Astrocyte (in vitro differentiated cells and primary cell): ENCODE data around the gene SCNN1G. TPM values are rescaled to one million over a fixed set of nuclear protein-coding genes. Genes with fewer than 3 reads are reported as not detected.
"Not testable (repeated sequence)": the region's sequence is repeated elsewhere in the genome, so short reads cannot be mapped to it uniquely, and the experiment has no call there.

Source experiments
- DNase-seq: peaks from one replicate; pipeline ENCODE4 v3.0.0-alpha.2; 2010; ENCODE audit warnings: low read depth
- FAIRE-seq: peaks from 2 replicates; lab custom pipeline; 2011; peaks lifted over from hg19 to GRCh38; lab: Jason Lieb, UNC
- H2AFZ ChIP-seq: 2 replicates; pipeline ENCODE4 v1.6.0; 2012; ENCODE audit warnings: low read depth, low read length, inconsistent platforms
- H3K27ac ChIP-seq: 2 replicates; pipeline ENCODE4 v1.5.1; 2011; ENCODE audit warnings: low read depth, low read length, inconsistent platforms
- H3K27me3 ChIP-seq: 2 replicates; pipeline ENCODE4 v1.6.0; 2011; ENCODE audit warnings: low read length, inconsistent platforms; ENCODE audit not compliant: insufficient read depth
- H3K36me3 ChIP-seq: 2 replicates; pipeline ENCODE4 v1.5.1; 2011; ENCODE audit warnings: low read length, inconsistent platforms; ENCODE audit not compliant: insufficient read depth
- H3K4me1 ChIP-seq: 2 replicates; pipeline ENCODE4 v1.5.1; 2011; ENCODE audit warnings: low read length, inconsistent platforms; ENCODE audit not compliant: insufficient read depth
- H3K4me2 ChIP-seq: 2 replicates; pipeline ENCODE4 v1.6.0; 2012; ENCODE audit warnings: low read length, inconsistent platforms
- H3K4me3 ChIP-seq: 2 replicates; pipeline ENCODE4 v1.5.1; 2011; ENCODE audit warnings: low read depth, mild to moderate bottlenecking, low read length, inconsistent platforms; ENCODE audit not compliant: insufficient read depth
- H3K79me2 ChIP-seq: 2 replicates; pipeline ENCODE4 v1.6.0; 2012; ENCODE audit warnings: mild to moderate bottlenecking, low read length, inconsistent platforms; ENCODE audit not compliant: insufficient read depth
- H3K9ac ChIP-seq: 2 replicates; pipeline ENCODE4 v1.6.0; 2012; ENCODE audit warnings: mild to moderate bottlenecking, low read length, inconsistent platforms
- H3K9me3 ChIP-seq: 2 replicates; pipeline ENCODE4 v1.5.1; 2012; ENCODE audit warnings: low read depth, mild to moderate bottlenecking, low read length, inconsistent platforms; ENCODE audit not compliant: insufficient read depth
- H4K20me1 ChIP-seq: 2 replicates; pipeline ENCODE4 v1.6.0; 2012; ENCODE audit warnings: low read length, inconsistent platforms; ENCODE audit not compliant: insufficient read depth
- H3K27ac Mint-ChIP-seq: one replicate; pipeline ENCODE4 v1.8.0; 2021; ENCODE audit warnings: mild to moderate bottlenecking, mixed read lengths; ENCODE audit not compliant: unreplicated experiment
- H3K27me3 Mint-ChIP-seq: one replicate; pipeline ENCODE4 v1.8.0; 2021; ENCODE audit warnings: low read depth, mixed read lengths; ENCODE audit not compliant: unreplicated experiment
- H3K36me3 Mint-ChIP-seq: one replicate; pipeline ENCODE4 v1.8.0; 2021; ENCODE audit warnings: low read depth, mixed read lengths; ENCODE audit not compliant: unreplicated experiment
- H3K4me1 Mint-ChIP-seq: one replicate; pipeline ENCODE4 v1.8.0; 2021; ENCODE audit warnings: low read depth, mixed read lengths; ENCODE audit not compliant: unreplicated experiment
- H3K4me3 Mint-ChIP-seq: one replicate; pipeline ENCODE4 v1.8.0; 2021; ENCODE audit warnings: mild to moderate bottlenecking, moderate library complexity, mixed read lengths; ENCODE audit not compliant: unreplicated experiment
- H3K9me3 Mint-ChIP-seq: one replicate; pipeline ENCODE4 v1.8.0; 2021; ENCODE audit warnings: mild to moderate bottlenecking, mixed read lengths; ENCODE audit not compliant: unreplicated experiment
- EZH2 ChIP-seq: IDR thresholded peaks from 2 replicates; pipeline ENCODE4 v1.6.1; 2012; ENCODE audit warnings: mild to moderate bottlenecking, low read length, inconsistent platforms; ENCODE audit not compliant: insufficient read depth
- total RNA-seq: library from RNA; stranded (reverse); gene quantifications from 2 replicates; pipeline ENCODE4 v1.2.1, GENCODE V29; 2021
- TF ChIP-seq, protein P1 (sequence below): IDR thresholded peaks from 2 replicates; pipeline ENCODE4 v1.5.1; 2011; ENCODE audit warnings: low read depth, mild to moderate bottlenecking, inconsistent platforms, low read length, moderate library complexity; ENCODE audit not compliant: insufficient read depth

SCNN1G gene
- total RNA-seq, 1 donor from 2014 or later, result not detected

DNA sequence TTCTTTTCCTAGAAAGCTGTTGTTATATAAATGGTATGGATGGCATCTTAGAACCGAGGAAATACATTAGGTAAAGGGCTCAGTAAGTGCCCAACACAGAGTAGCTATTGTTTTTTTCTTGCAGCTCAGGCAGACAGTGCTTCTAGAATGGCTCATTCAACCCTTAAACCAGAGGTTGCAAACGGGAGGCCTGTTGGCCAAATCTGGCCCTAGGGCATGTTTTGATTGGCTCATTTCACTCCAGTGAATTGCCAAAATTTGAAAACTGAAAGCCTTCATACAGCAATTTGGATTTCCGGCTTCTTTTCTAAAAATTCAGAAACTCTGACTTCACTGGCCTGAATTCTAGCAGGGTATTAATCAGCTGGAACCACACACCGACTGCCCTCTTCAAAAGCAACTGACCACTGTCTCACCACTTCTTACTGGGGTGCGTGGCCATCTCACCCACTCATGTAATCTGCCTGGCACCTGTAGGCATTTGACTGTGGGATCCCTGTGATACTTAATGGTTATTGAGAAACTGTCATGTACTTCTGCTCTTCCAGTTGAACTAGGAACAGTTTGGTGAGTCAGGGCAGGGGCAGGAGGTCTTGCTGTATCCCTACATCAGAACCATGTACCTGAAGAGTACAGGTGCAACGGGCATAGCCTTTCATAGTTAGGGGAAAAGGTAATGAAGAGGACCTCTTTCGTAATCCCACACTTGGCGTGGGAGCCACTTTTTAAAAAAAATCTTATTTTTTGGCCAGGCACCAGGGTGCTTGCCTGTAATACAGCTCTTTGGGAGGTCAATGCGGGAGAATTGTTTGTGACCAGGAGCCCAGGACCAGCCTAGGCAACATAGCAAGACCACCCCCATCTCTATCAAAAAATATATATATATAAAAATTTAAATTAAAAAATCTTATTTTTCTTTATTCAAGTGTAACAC is 66.0 kb downstream of the SCNN1G start:
- Mint-ChIP-seq H3K9me3 (peaks cover 5% of the 10 kb centered on the region), H3K36me3 (no peaks in the 10 kb centered on the region), H3K27ac (no peak overlapping the region), H3K27me3 (no peaks in the 10 kb centered on the region), H3K4me1 (no peaks in the 10 kb centered on the region), H3K4me3 (no peak overlapping the region)
- no peaks in the 10 kb centered on the region for H3K79me2 ChIP-seq
- H3K9me3 ChIP-seq, result no peaks in the 10 kb centered on the region
- H3K9ac ChIP-seq, result no peak overlapping the region
- H2AFZ ChIP-seq, result no peak overlapping the region
- no peak overlapping the region for H3K4me3 ChIP-seq
- no peak overlapping the region for H3K27ac ChIP-seq
- no peak overlapping the region for H3K4me2 ChIP-seq
- DNase-seq (peak; percentile 31), FAIRE-seq (no peak)
- no peaks in the 10 kb centered on the region for H3K27me3 ChIP-seq
- no peaks in the 10 kb centered on the region for H4K20me1 ChIP-seq
- no peaks in the 10 kb centered on the region for H3K36me3 ChIP-seq
- TF ChIP-seq, protein P1, sequence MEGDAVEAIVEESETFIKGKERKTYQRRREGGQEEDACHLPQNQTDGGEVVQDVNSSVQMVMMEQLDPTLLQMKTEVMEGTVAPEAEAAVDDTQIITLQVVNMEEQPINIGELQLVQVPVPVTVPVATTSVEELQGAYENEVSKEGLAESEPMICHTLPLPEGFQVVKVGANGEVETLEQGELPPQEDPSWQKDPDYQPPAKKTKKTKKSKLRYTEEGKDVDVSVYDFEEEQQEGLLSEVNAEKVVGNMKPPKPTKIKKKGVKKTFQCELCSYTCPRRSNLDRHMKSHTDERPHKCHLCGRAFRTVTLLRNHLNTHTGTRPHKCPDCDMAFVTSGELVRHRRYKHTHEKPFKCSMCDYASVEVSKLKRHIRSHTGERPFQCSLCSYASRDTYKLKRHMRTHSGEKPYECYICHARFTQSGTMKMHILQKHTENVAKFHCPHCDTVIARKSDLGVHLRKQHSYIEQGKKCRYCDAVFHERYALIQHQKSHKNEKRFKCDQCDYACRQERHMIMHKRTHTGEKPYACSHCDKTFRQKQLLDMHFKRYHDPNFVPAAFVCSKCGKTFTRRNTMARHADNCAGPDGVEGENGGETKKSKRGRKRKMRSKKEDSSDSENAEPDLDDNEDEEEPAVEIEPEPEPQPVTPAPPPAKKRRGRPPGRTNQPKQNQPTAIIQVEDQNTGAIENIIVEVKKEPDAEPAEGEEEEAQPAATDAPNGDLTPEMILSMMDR, result no peak
- no peak for TF ChIP-seq EZH2
- H3K4me1 ChIP-seq, result no peaks in the 10 kb centered on the region

DNA sequence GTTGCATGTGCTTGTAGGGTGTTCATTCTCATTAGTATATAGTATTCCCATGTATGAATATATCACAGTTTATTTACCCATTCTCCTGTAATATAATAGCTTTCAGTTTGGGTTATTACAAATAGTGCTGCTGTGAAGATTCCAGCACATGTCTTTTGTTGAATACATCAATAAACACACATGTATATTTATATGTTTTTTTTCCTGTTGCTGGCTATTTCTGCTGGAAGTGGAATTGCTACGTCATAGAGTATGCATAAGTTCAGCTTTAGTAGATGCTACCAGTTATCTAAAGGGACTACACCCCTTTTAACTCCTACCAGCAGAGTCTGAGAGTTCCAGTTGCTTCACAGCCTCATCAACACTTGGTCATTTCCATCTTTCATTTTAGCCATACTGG is 67.3 kb downstream of the SCNN1G start:
- peaks cover 6% of the 10 kb centered on the region for H3K4me1 Mint-ChIP-seq
- Histone ChIP-seq H3K36me3 (no peaks in the 10 kb centered on the region), H3K79me2 (no peaks in the 10 kb centered on the region), H3K27me3 (no peaks in the 10 kb centered on the region), H2AFZ (no peak overlapping the region), H3K27ac (no peak overlapping the region), H4K20me1 (no peaks in the 10 kb centered on the region), H3K9ac (no peak overlapping the region), H3K4me1 (peaks cover 8% of the 10 kb centered on the region), H3K4me2 (no peak overlapping the region), H3K4me3 (no peak overlapping the region), H3K9me3 (no peaks in the 10 kb centered on the region)
- no peaks in the 10 kb centered on the region for H3K27me3 Mint-ChIP-seq
- TF ChIP-seq, protein P1, result no peak
- no peak for TF ChIP-seq EZH2
- no peak overlapping the region for H3K27ac Mint-ChIP-seq
- no peak overlapping the region for H3K4me3 Mint-ChIP-seq
- FAIRE-seq (no peak), DNase-seq (no peak)
- H3K9me3 Mint-ChIP-seq, result no peaks in the 10 kb centered on the region
- no peaks in the 10 kb centered on the region for H3K36me3 Mint-ChIP-seq

DNA sequence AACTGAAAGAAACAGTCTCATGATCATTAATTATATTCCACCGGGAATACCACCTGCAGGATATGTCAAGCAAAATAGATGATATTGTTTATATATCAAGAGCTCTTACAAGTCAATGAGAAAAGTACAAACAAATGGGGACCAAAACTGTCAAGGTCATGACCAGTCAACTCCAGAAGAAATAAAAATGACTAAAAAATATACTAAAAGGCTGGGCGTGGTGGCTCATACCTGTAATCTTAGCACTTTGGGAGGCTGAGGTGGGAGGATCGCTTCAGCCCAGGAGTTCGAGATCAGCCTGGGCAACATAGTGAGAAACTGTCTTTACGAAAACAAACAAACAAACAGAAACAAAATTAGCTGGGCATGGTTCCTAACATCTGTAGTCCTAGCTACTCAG is 69.8 kb downstream of the SCNN1G start:
- DNase-seq (no peak), FAIRE-seq (no peak)
- Mint-ChIP-seq H3K9me3 (no peaks in the 10 kb centered on the region), H3K27me3 (peaks cover 4% of the 10 kb centered on the region), H3K4me1 (peaks cover 7% of the 10 kb centered on the region), H3K4me3 (no peak overlapping the region), H3K36me3 (peaks cover under 1% of the 10 kb centered on the region), H3K27ac (no peak overlapping the region)
- Histone ChIP-seq H3K27ac (no peak overlapping the region), H4K20me1 (no peaks in the 10 kb centered on the region), H3K9me3 (no peaks in the 10 kb centered on the region), H3K4me2 (no peak overlapping the region), H3K9ac (no peak overlapping the region), H3K27me3 (no peaks in the 10 kb centered on the region), H3K36me3 (no peaks in the 10 kb centered on the region), H3K4me1 (peaks cover 11% of the 10 kb centered on the region), H2AFZ (no peak overlapping the region), H3K79me2 (no peaks in the 10 kb centered on the region), H3K4me3 (no peak overlapping the region)
- no peak for TF ChIP-seq EZH2
- TF ChIP-seq, protein P1, result no peak

DNA sequence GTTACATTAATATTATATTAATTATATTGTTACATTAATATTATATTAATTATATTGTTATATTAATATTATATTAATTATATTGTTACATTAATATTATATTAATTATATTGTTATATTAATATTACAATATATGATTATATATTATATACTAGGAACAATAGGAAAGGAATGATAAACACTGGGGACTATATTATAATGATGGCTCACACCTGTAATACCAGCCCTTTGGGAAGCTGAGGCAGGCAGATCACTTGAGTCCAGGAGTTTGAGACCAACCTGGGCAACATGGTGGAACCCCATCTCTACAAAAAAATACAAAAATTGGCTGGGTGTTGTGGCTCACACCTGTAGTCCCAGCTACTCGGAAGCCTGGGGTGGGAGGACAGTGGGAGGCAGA is 71.1 kb downstream of the SCNN1G start:
- not testable (repeated sequence) for H2AFZ ChIP-seq, DNase-seq, H3K4me2 ChIP-seq, FAIRE-seq, H3K9me3 ChIP-seq, H3K27me3 Mint-ChIP-seq, H3K4me3 Mint-ChIP-seq, H3K9ac ChIP-seq, H3K27ac ChIP-seq, H3K27ac Mint-ChIP-seq, H3K4me3 ChIP-seq, H3K79me2 ChIP-seq, H3K4me1 Mint-ChIP-seq, H3K27me3 ChIP-seq, H3K36me3 Mint-ChIP-seq, H4K20me1 ChIP-seq, H3K36me3 ChIP-seq, H3K9me3 Mint-ChIP-seq
- H3K4me1 ChIP-seq, result peaks cover 11% of the 10 kb centered on the region
